HT1080 (cell line): ENCODE measurements around the gene TPX2. TPM values are rescaled to one million over a fixed set of nuclear protein-coding genes. Genes with fewer than 3 reads are reported as not detected.
A peak's percentile ranks its signal among the peaks of the same experiment; 100 is the strongest.

Experiments
- DNase-seq: peaks from one replicate; pipeline ENCODE4 v3.0.0-alpha.2; 2015; ENCODE audit warnings: low read depth
- total RNA-seq: library from RNA; depleted of rRNA; stranded (reverse); fragments of >200 nt; shearing (Covaris generic); gene quantifications from 2 replicates; pipeline ENCODE4 v1.2.3, GENCODE V29; 2014

TPX2 gene
- total RNA-seq, 1 experiment from 2014 or later = 183 TPM

GRCh38 chr20:31831771-31832306 is 92.7 kb downstream of the TPX2 start:
- no peak for DNase-seq

GRCh38 chr20:31833130-31833930 is 94.2 kb downstream of the TPX2 start:
- DNase-seq = peak; percentile 47

- DNase-seq = no peak
Measured at GRCh38 chr20:31833931-31834521, 94.9 kb downstream of the TPX2 start.

GRCh38 chr20:31835554-31835953 is 96.5 kb downstream of the TPX2 start:
- no peak for DNase-seq

GRCh38 chr20:31835977-31836852 is 97.1 kb downstream of the TPX2 start:
- DNase-seq = peak; percentile 95

GRCh38 chr20:31836853-31837608 is 97.9 kb downstream of the TPX2 start:
- peak; percentile 20 for DNase-seq

- peak; percentile 78 for DNase-seq
Measured at GRCh38 chr20:31837896-31838397, 98.9 kb downstream of the TPX2 start.

GRCh38 chr20:31838646-31839292 is 99.7 kb downstream of the TPX2 start:
- peak; percentile 41 for DNase-seq

GRCh38 chr20:31839782-31840487 is 100.8 kb downstream of the TPX2 start:
- peak; percentile 21 for DNase-seq

GRCh38 chr20:31840906-31841816 is 102.1 kb downstream of the TPX2 start:
- no peak for DNase-seq

- DNase-seq = peak; percentile 86
Measured at GRCh38 chr20:31841928-31842327, 102.8 kb downstream of the TPX2 start.

- peak; percentile 36 for DNase-seq
Measured at GRCh38 chr20:31842471-31843157, 103.5 kb downstream of the TPX2 start.

GRCh38 chr20:31843288-31843687 is 104.2 kb downstream of the TPX2 start:
- DNase-seq = no peak

- no peak for DNase-seq
Measured at GRCh38 chr20:31843881-31844280, 104.8 kb downstream of the TPX2 start.

- no peak for DNase-seq
Measured at GRCh38 chr20:31844737-31845299, 105.7 kb downstream of the TPX2 start.

- DNase-seq = no peak
Measured at GRCh38 chr20:31845300-31845863, 106.3 kb downstream of the TPX2 start, which contains the start of gene FOXS1. FOXS1 (minus strand) TSS chr20:31845604; CDS start chr20:31845542, 62 bp downstream.

GRCh38 chr20:31846793-31847138 is 107.7 kb downstream of the TPX2 start:
- DNase-seq = no peak
